ENCODE results near the gene CKS1B. TPM values are rescaled to one million over a fixed set of nuclear protein-coding genes. Genes with fewer than 3 reads are reported as not detected.
A peak's percentile ranks its signal among the peaks of the same experiment; 100 is the strongest.

Gene CKS1B
- total RNA-seq, 1 experiment from 2014 or later, result 303 TPM

- Histone ChIP-seq H3K27me3 (no peaks in the 10 kb centered on the region), H3K9me3 (replicated peaks) (no peaks in the 10 kb centered on the region), H3K4me3 (no peak overlapping the region), H3K27ac (no peak overlapping the region), H3K4me1 (no peaks in the 10 kb centered on the region), H3K36me3 (no peaks in the 10 kb centered on the region)
- DNase-seq, result no peak
These were observed 22.7 kb downstream of the CKS1B start for GRCh38 chr1:154996966-154997701.

- Histone ChIP-seq H3K4me1 (no peaks in the 10 kb centered on the region), H3K27ac (no peak overlapping the region), H3K4me3 (no peak overlapping the region), H3K27me3 (no peaks in the 10 kb centered on the region), H3K36me3 (no peaks in the 10 kb centered on the region), H3K9me3 (replicated peaks) (no peaks in the 10 kb centered on the region)
- DNase-seq, result no peak
These were observed 23.8 kb downstream of the CKS1B start for GRCh38 chr1:154998201-154998780.

- Histone ChIP-seq H3K36me3 (no peaks in the 10 kb centered on the region), H3K4me3 (peak overlapping the region; percentile 65), H3K4me1 (no peaks in the 10 kb centered on the region), H3K27me3 (no peaks in the 10 kb centered on the region), H3K9me3 (replicated peaks) (no peaks in the 10 kb centered on the region), H3K27ac (no peak overlapping the region)
- peak; percentile 83 to 92 for DNase-seq
These were observed 24.5 kb downstream of the CKS1B start for GRCh38 chr1:154998818-154999570.

- Histone ChIP-seq H3K4me3 (peak overlapping the region; percentile 65), H3K27ac (peak overlapping the region; percentile 28), H3K27me3 (no peaks in the 10 kb centered on the region), H3K9me3 (replicated peaks) (no peaks in the 10 kb centered on the region), H3K36me3 (no peaks in the 10 kb centered on the region), H3K4me1 (no peaks in the 10 kb centered on the region)
- DNase-seq, result peak; percentile 34 to 52
These were observed 25.3 kb downstream of the CKS1B start for GRCh38 chr1:154999571-155000410.

GRCh38 chr1:155000411-155000725, 25.9 kb downstream of the CKS1B start:
- Histone ChIP-seq H3K27ac (peak overlapping the region; percentile 28), H3K27me3 (no peaks in the 10 kb centered on the region), H3K36me3 (no peaks in the 10 kb centered on the region), H3K4me1 (no peaks in the 10 kb centered on the region), H3K9me3 (replicated peaks) (no peaks in the 10 kb centered on the region), H3K4me3 (peak overlapping the region; percentile 65)
- DNase-seq, result peak in 1 of 2 experiments; percentile 22

GRCh38 chr1:155000726-155001424, 26.4 kb downstream of the CKS1B start:
- peak overlapping the region; percentile 65 for H3K4me3 ChIP-seq
- peak; percentile 86 to 90 for DNase-seq
- H3K4me1 ChIP-seq, result no peaks in the 10 kb centered on the region
- no peaks in the 10 kb centered on the region for H3K9me3 ChIP-seq (replicated peaks)
- peak overlapping the region; percentile 82 for H3K27ac ChIP-seq
- no peaks in the 10 kb centered on the region for H3K27me3 ChIP-seq
- H3K36me3 ChIP-seq, result no peaks in the 10 kb centered on the region

- Histone ChIP-seq H3K27ac (peak overlapping the region; percentile 82), H3K27me3 (no peaks in the 10 kb centered on the region), H3K9me3 (replicated peaks) (no peaks in the 10 kb centered on the region), H3K4me3 (peak overlapping the region; percentile 65), H3K4me1 (no peaks in the 10 kb centered on the region), H3K36me3 (no peaks in the 10 kb centered on the region)
- DNase-seq, result no peak
These were observed 26.9 kb downstream of the CKS1B start for GRCh38 chr1:155001425-155001674.

GRCh38 chr1:155001675-155002463, 27.4 kb downstream of the CKS1B start:
- Histone ChIP-seq H3K4me3 (peak overlapping the region; percentile 65), H3K4me1 (no peaks in the 10 kb centered on the region), H3K36me3 (no peaks in the 10 kb centered on the region), H3K27ac (peak overlapping the region; percentile 82), H3K9me3 (replicated peaks) (no peaks in the 10 kb centered on the region), H3K27me3 (no peaks in the 10 kb centered on the region)
- peak; percentile 98 to 99 for DNase-seq

- DNase-seq, result peak in 1 of 2 experiments; percentile 39
- no peaks in the 10 kb centered on the region for H3K9me3 ChIP-seq (replicated peaks)
- H3K27ac ChIP-seq, result peak within 1 kb of the TSS; percentile 82
- peak within 1 kb of the TSS; percentile 65 for H3K4me3 ChIP-seq
- no peaks in the 10 kb centered on the region for H3K36me3 ChIP-seq
- no peaks in the 10 kb centered on the region for H3K4me1 ChIP-seq
- H3K27me3 ChIP-seq, result no peaks in the 10 kb centered on the region
These were observed 28.2 kb downstream of the CKS1B start, which contains the start of gene ZBTB7B for GRCh38 chr1:155002464-155003226. Gene ZBTB7B, plus strand, starts transcription at chr1:155002802. Its CDS starts 11,859 bp downstream, at chr1:155014661.

- no peaks in the 10 kb centered on the region for H3K27me3 ChIP-seq
- no peaks in the 10 kb centered on the region for H3K4me1 ChIP-seq
These were observed 28.8 kb downstream of the CKS1B start for GRCh38 chr1:155003227-155003765.

GRCh38 chr1:155003766-155004351, 29.4 kb downstream of the CKS1B start:
- Histone ChIP-seq H3K4me3 (peak overlapping the region; percentile 59), H3K36me3 (no peaks in the 10 kb centered on the region), H3K4me1 (no peaks in the 10 kb centered on the region), H3K27ac (no peak overlapping the region; the same call in 1 of the 2 replicates), H3K9me3 (replicated peaks) (no peaks in the 10 kb centered on the region), H3K27me3 (no peaks in the 10 kb centered on the region)
- peak; percentile 54 to 64 for DNase-seq

More at GRCh38 chr1:155003227-155003765, 28.8 kb downstream of the CKS1B start:
- peak; percentile 22 to 43 for DNase-seq
- Histone ChIP-seq H3K27ac (no peak overlapping the region; the same call in 1 of the 2 replicates), H3K36me3 (no peaks in the 10 kb centered on the region), H3K4me3 (peak overlapping the region; percentile 59), H3K9me3 (replicated peaks) (no peaks in the 10 kb centered on the region)

- H3K27ac ChIP-seq, result no peak overlapping the region; the same call in 1 of the 2 replicates
- H3K27me3 ChIP-seq, result no peaks in the 10 kb centered on the region
- DNase-seq, result no peak
- H3K9me3 ChIP-seq (replicated peaks), result no peaks in the 10 kb centered on the region
- H3K36me3 ChIP-seq, result no peaks in the 10 kb centered on the region
- no peaks in the 10 kb centered on the region for H3K4me1 ChIP-seq
- peak overlapping the region; percentile 59 for H3K4me3 ChIP-seq
These were observed 30.0 kb downstream of the CKS1B start for GRCh38 chr1:155004352-155005075.

Data from SJCRH30 (cell line).